NOMO-1 treated with DMSO at 0.1 percent for 48 hours (cell line): ENCODE data around the gene JCHAIN.
"Not testable (repeated sequence)": the region's sequence is repeated elsewhere in the genome, so short reads cannot be mapped to it uniquely, and the experiment has no call there.

Experiments
- DNase-seq: peaks from one replicate; lab custom pipeline; 2025; ENCODE audit not compliant: unreplicated experiment; lab: John Stamatoyannopoulos, UW

The JCHAIN gene

GRCh38 chr4:70691661-70692060, 25.4 kb upstream of the JCHAIN start:
- peak; percentile 70 for DNase-seq

DNA sequence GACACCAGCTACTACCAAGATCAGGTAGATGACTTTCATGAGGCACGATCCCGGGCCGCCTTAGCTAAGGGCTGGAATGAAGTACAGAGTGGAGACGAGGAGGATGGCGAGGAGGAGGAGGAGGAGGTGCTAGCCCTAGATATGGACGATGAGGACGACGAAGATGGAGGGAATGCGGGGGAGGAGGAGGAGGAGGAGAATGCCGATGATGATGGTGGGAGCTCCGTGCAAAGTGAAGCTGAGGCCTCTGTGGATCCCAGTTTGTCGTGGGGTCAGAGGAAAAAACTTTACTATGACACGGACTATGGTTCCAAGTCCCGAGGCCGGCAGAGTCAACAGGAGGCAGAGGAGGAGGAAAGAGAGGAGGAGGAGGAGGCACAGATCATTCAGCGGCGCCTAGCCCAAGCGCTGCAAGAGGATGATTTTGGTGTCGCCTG, 22.5 kb upstream of the JCHAIN start:
- no peak for DNase-seq

GRCh38 chr4:70687821-70688794, 21.8 kb upstream of the JCHAIN start, which contains the start of gene UTP3:
Gene UTP3, plus strand, starts transcription at chr4:70688532. Its CDS starts 146 bp downstream, at chr4:70688678.
- peak; percentile 98 for DNase-seq

DNA sequence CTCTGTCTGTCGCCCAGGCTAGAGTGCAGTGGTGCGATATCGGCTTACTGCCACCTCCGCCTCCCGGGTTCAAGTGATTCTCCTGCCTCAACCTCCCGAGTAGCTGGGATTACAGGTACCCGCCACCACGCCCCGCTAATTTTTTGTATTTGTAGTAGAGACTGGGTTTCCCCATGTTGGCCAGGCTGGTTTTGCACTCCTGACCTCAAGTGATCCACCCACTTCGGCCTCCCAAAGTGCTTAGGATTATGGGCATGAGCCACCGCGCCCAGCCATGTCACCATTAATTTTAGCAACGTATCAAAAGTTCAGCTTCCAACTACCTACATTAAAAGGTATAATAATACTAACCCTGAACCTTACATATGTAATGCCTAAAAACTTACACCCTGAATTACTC, 21.1 kb upstream of the JCHAIN start:
- no peak for DNase-seq

DNA sequence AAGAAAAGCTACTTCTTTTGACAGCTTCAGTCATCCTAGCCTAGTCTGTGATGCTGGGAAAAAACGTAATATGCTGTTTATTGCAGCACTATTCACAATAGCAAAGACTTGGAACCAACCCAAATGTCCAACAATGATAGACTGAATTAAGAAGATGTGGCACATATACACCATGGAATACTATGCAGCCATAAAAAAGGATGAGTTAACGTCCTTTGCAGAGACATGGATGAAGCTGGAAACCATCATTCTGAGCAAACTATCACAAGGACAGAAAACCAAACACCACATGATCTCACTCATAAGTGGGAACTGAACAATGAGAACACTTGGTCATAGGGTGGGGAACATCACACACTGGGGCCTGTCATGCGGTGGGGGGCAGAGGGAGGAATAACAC, 15.8 kb upstream of the JCHAIN start:
- DNase-seq: not testable (repeated sequence)

GRCh38 chr4:70681704-70682103, 15.4 kb upstream of the JCHAIN start:
- no peak for DNase-seq

- no peak for DNase-seq
These were observed 14.6 kb upstream of the JCHAIN start for GRCh38 chr4:70680934-70681333.

DNA sequence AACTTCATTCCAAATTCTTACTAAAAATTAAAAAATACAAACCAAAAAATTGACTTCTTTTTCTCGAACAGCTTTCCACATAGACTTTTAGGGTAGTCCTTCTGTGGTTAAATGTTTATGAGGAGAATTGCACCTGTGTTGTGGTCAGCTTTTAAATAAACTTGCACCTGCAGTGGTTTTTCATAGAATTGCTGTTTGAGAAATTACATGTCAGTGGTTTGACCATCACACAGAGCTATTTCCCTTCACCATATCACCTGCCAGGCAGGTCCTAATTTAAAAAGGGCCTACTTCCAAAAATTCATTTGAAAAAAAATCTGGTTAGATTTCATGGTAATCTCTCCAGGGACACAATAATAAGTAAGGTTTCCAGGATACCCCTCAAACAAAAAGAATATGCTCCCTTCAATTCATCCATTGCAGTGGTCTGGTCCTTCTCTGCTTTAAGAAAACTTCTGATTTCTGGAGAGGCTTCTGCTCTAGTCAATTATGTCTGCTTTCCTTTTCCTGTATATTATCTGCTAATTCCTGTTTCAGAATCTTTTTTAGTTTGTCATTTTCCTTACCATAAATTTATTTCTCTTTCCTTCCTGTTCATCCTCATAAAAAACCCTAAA, 12.2 kb upstream of the JCHAIN start:
- DNase-seq: no peak

GRCh38 chr4:70676554-70677090, 10.3 kb upstream of the JCHAIN start:
- DNase-seq: no peak

- DNase-seq: no peak
These were observed 8.4 kb upstream of the JCHAIN start for GRCh38 chr4:70674731-70675130.

- DNase-seq: no peak
These were observed 7.9 kb upstream of the JCHAIN start for GRCh38 chr4:70674191-70674590.

DNA sequence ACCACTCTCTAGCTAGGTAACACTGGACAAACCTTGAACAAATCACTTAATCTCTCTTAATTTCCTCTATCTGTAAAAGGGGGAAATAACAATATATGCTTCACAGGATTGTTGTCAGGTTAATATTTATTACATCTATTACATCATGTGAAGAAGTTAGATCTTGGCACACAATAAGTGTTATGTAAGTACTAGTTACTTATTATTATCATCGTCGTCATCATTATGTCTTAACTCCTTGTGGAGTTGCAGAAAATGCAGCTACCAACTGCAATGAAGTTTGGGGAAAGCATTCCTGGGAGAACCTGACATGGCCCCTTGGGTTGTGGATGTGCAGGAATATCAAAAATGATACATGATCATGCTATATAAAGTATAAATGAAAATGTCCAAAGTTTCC, 4.8 kb upstream of the JCHAIN start:
- DNase-seq: peak; percentile 47

GRCh38 chr4:70670332-70671014, 4.2 kb upstream of the JCHAIN start:
- no peak for DNase-seq

- no peak for DNase-seq
These were observed 1.6 kb upstream of the JCHAIN start for GRCh38 chr4:70667740-70668535.

- not testable (repeated sequence) for DNase-seq
These were observed 4.9 kb downstream of the JCHAIN start for GRCh38 chr4:70661309-70661922.

DNA sequence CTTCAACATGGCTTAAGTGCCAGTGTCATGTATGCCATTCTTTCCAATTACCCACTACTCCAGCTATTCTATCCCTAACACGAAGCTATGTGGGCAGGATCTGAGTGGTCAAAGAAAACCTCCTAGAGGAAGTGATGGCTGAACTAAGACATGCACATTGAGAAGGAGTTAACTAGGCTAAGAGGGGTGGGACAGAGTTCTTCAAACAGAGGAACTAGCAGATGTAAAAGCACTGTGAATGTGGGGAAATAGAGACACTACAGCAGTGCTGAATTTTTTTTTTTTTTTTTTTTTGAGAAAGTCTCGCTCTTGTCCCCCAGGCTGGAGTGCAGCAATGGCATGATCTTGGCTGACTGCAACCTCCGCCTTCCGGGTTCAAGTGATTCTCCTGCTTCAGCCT, 6.2 kb downstream of the JCHAIN start:
- DNase-seq: peak; percentile 8

- no peak for DNase-seq
These were observed 7.9 kb downstream of the JCHAIN start for GRCh38 chr4:70658418-70658817.

GRCh38 chr4:70657326-70657725, 9.0 kb downstream of the JCHAIN start:
- DNase-seq: no peak

DNA sequence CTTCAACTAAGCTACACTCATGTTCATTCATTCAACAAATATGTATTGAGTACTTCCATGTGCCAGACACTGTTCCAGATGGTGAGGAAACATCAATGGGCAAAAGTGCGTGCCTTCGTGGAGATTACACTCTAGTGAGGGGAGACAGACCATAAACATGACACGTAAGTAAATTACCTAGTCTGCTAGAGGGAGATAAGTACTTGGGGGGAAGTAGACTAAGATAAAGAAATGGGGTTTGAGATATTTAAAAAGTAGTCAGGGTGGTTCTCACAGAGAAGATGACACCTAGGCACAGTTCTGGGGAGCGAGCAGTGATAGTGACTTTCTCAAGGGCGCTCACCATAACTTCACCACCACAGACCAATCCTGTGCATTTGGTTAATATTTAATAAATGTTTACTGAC, 11.7 kb downstream of the JCHAIN start:
- DNase-seq: no peak
